ENCODE measurements around the gene ING4.

DNA sequence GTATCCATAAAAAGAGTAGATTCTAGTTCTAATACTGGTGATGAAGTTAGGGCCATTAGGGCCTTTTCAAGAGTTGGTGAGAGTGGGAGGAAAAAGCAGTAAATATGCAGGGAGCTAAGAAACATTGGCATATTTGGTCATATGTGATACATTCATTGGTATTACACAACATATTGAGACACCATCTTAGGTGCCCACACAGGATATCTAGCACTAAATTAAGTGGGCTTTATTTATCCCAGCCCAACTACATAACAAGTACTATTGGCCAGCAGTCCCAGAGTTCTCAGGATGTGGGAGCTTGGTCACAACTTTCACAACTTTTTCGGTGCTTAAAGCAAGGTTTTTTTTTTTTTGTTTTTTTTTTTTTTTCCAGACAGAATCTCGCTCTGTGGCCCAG is 2.0 kb upstream of the ING4 start:
- no peak for TF ChIP-seq POLR2AphosphoS5 (IDR thresholded peaks at IDR 0.05)
- TF ChIP-seq, protein P1, sequence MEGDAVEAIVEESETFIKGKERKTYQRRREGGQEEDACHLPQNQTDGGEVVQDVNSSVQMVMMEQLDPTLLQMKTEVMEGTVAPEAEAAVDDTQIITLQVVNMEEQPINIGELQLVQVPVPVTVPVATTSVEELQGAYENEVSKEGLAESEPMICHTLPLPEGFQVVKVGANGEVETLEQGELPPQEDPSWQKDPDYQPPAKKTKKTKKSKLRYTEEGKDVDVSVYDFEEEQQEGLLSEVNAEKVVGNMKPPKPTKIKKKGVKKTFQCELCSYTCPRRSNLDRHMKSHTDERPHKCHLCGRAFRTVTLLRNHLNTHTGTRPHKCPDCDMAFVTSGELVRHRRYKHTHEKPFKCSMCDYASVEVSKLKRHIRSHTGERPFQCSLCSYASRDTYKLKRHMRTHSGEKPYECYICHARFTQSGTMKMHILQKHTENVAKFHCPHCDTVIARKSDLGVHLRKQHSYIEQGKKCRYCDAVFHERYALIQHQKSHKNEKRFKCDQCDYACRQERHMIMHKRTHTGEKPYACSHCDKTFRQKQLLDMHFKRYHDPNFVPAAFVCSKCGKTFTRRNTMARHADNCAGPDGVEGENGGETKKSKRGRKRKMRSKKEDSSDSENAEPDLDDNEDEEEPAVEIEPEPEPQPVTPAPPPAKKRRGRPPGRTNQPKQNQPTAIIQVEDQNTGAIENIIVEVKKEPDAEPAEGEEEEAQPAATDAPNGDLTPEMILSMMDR (IDR thresholded peaks at IDR 0.05) = no peak
